Measurements from ENCODE around the gene CELA3B.

DNA sequence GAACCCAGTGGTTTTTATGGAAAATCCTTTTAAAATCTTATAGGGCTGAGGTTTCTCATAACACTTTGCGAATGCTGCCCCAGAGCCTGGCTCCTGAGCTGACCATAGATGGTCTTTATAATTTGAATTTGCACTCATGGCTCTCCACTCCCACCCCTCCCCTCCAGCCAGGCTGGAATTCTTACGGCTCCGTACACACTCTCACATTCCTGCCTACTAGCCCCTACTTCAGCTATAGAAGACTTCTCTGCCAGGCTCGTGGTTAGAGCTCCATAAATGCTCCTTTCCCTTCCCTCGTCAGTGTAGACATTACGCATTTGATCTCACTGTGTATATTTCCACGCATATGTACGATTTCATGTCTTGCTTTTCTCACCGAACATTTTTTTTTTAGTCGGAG lies 34.4 kb upstream of the CELA3B start:
- TF ChIP-seq POLR2AphosphoS5 (IDR thresholded peaks at IDR 0.05; ENCODE audit: low read depth, low read length) (no peak), SIN3A (IDR thresholded peaks at IDR 0.05; ENCODE audit: borderline replicate concordance, insufficient read depth, low read depth, low read length) (no peak)
- TF ChIP-seq, protein P1, sequence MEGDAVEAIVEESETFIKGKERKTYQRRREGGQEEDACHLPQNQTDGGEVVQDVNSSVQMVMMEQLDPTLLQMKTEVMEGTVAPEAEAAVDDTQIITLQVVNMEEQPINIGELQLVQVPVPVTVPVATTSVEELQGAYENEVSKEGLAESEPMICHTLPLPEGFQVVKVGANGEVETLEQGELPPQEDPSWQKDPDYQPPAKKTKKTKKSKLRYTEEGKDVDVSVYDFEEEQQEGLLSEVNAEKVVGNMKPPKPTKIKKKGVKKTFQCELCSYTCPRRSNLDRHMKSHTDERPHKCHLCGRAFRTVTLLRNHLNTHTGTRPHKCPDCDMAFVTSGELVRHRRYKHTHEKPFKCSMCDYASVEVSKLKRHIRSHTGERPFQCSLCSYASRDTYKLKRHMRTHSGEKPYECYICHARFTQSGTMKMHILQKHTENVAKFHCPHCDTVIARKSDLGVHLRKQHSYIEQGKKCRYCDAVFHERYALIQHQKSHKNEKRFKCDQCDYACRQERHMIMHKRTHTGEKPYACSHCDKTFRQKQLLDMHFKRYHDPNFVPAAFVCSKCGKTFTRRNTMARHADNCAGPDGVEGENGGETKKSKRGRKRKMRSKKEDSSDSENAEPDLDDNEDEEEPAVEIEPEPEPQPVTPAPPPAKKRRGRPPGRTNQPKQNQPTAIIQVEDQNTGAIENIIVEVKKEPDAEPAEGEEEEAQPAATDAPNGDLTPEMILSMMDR (IDR thresholded peaks at IDR 0.05): no peak

Data from Panc1 (cell line).